ENCODE results near the gene LUZP2.

The LUZP2 gene

GRCh38 chr11:24567380-24567779 is 70.5 kb downstream of the LUZP2 start:
- no peak for DNase-seq (ENCODE audit: low spot score)

GRCh38 chr11:24572376-24572775 is 75.5 kb downstream of the LUZP2 start:
- DNase-seq (ENCODE audit: low spot score) = no peak

- no peak for DNase-seq (ENCODE audit: low spot score)
Observed at GRCh38 chr11:24574461-24574860, 77.6 kb downstream of the LUZP2 start.

- no peak for DNase-seq (ENCODE audit: low spot score)
Observed at GRCh38 chr11:24575392-24575791, 78.5 kb downstream of the LUZP2 start.

GRCh38 chr11:24585192-24585591 is 88.3 kb downstream of the LUZP2 start:
- no peak for DNase-seq (ENCODE audit: low spot score)

GRCh38 chr11:24587635-24588034 is 90.8 kb downstream of the LUZP2 start:
- DNase-seq (ENCODE audit: low spot score) = no peak

GRCh38 chr11:24588081-24588480 is 91.2 kb downstream of the LUZP2 start:
- DNase-seq (ENCODE audit: low spot score) = no peak

- no peak for DNase-seq (ENCODE audit: low spot score)
Observed at GRCh38 chr11:24589064-24589463, 92.2 kb downstream of the LUZP2 start.

GRCh38 chr11:24591283-24591682 is 94.4 kb downstream of the LUZP2 start:
- DNase-seq (ENCODE audit: low spot score) = no peak

GRCh38 chr11:24592360-24592759 is 95.5 kb downstream of the LUZP2 start:
- DNase-seq (ENCODE audit: low spot score) = no peak

- DNase-seq (ENCODE audit: low spot score) = no peak
Observed at GRCh38 chr11:24593332-24593731, 96.5 kb downstream of the LUZP2 start.

GRCh38 chr11:24594401-24594800 is 97.5 kb downstream of the LUZP2 start:
- DNase-seq (ENCODE audit: low spot score) = no peak

GRCh38 chr11:24598641-24599040 is 101.8 kb downstream of the LUZP2 start:
- DNase-seq (ENCODE audit: low spot score) = no peak

- no peak for DNase-seq (ENCODE audit: low spot score)
Observed at GRCh38 chr11:24609192-24610119, 112.6 kb downstream of the LUZP2 start.

GRCh38 chr11:24615451-24616160 is 118.8 kb downstream of the LUZP2 start:
- DNase-seq (ENCODE audit: low spot score) = no peak

- DNase-seq (ENCODE audit: low spot score) = no peak
Observed at GRCh38 chr11:24617856-24618255, 121.0 kb downstream of the LUZP2 start.

- DNase-seq (ENCODE audit: low spot score) = no peak
Observed at GRCh38 chr11:24619900-24620299, 123.0 kb downstream of the LUZP2 start.

- DNase-seq (ENCODE audit: low spot score) = no peak
Observed at GRCh38 chr11:24622262-24622661, 125.4 kb downstream of the LUZP2 start.

GRCh38 chr11:24623121-24623520 is 126.3 kb downstream of the LUZP2 start:
- no peak for DNase-seq (ENCODE audit: low spot score)

GRCh38 chr11:24624432-24624831 is 127.6 kb downstream of the LUZP2 start:
- DNase-seq (ENCODE audit: low spot score) = no peak

GRCh38 chr11:24625975-24626374 is 129.1 kb downstream of the LUZP2 start:
- DNase-seq (ENCODE audit: low spot score) = no peak

- DNase-seq (ENCODE audit: low spot score) = no peak
Observed at GRCh38 chr11:24628224-24628776, 131.4 kb downstream of the LUZP2 start.

- DNase-seq (ENCODE audit: low spot score) = no peak
Observed at GRCh38 chr11:24634606-24635160, 137.8 kb downstream of the LUZP2 start.

All from D341Med (cell line).